Thoracic aorta (tissue), 2 donors: ENCODE results near the gene GMPR2. TPM values are rescaled to one million over a fixed set of nuclear protein-coding genes. Genes with fewer than 3 reads are reported as not detected.

Experiments used
- ATAC-seq: fragments of 150-250 bp; one replicate; pipeline ENCODE4 v1.8.0; 2017; ENCODE audit warnings: low read depth; ENCODE audit not compliant: insufficient number of reproducible peaks, low FRiP score
- DNase-seq: peaks from one replicate; pipeline ENCODE4 v3.0.0-alpha.2; 2020; ENCODE audit warnings: low spot score
- H3K27ac ChIP-seq, 2 donors: fragments of 200-600 bp; sonication (generic); 1 replicate in 1 of 2; 2 replicates in 1 of 2; pipeline ENCODE4 v1.5.1; 2016; ENCODE audit warnings: mild to moderate bottlenecking in 2 of 2, moderate library complexity in 2 of 2
- H3K27me3 ChIP-seq: fragments of 200-600 bp; sonication (generic); replicated peaks from 2 replicates; pipeline ENCODE4 v1.6.0; 2016; ENCODE audit warnings: mild to moderate bottlenecking; ENCODE audit not compliant: insufficient read depth
- H3K36me3 ChIP-seq: fragments of 200-600 bp; sonication (generic); one replicate; pipeline ENCODE4 v1.5.1; 2016
- H3K4me1 ChIP-seq, 2 donors: fragments of 200-600 bp; sonication (generic); 1 replicate in 1 of 2; 2 replicates in 1 of 2; pipeline versions ENCODE4 v1.5.1 to v1.6.0; 2016; ENCODE audit warnings: low read depth in 2 of 2, mild to moderate bottlenecking in 1 of 2; ENCODE audit not compliant: control insufficient read depth in 1 of 2
- H3K4me3 ChIP-seq: fragments of 200-600 bp; sonication (generic); 2 replicates; pipeline ENCODE4 v1.5.1; 2016; ENCODE audit warnings: mild to moderate bottlenecking
- H3K9me3 ChIP-seq: fragments of 200-600 bp; sonication (generic); 2 replicates; pipeline ENCODE4 v1.5.1; 2016
- total RNA-seq, 2 donors: library from RNA; depleted of rRNA; stranded (reverse); fragments of >200 nt; gene quantifications; one replicate each; pipeline versions ENCODE4 v1.1.0 to v1.2.3, GENCODE V29; 2016
- TF ChIP-seq, protein P1 (sequence below): fragments of 200-600 bp; sonication (generic); IDR thresholded peaks from one replicate; pipeline ENCODE4 v1.5.1; 2019; ENCODE audit warnings: antibody characterized with exemption

GMPR2 gene
- total RNA-seq, 2 donors from 2014 or later, result 39.2 to 51.3 TPM

DNA sequence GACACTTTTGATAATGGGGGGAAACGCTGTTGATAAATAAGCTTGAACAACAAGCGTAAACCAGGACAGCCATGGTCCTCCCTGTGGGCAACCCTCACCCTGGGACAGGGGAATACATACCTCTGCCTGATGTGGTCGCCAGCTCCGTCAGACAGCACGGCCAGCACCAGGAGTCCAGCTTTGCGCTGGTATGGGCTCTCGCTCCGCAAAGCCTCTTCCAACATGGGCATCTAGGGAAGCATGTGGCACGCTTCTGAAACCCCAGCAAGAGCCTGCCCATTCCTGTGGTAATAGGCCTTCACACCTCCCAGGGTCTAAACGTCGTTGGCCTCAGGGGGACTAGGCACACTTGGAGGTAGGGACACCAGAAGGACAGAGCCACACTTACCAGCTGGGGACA is 47.0 kb upstream of the GMPR2 start:
- Histone ChIP-seq H3K9me3 (no peaks in the 10 kb centered on the region), H3K27me3 (no peaks in the 10 kb centered on the region), H3K4me1 (peaks cover 5 to 11% of the 10 kb centered on the region in 2 donors), H3K27ac (no peak overlapping the region), H3K4me3 (no peak overlapping the region), H3K36me3 (peaks cover 39% of the 10 kb centered on the region)
- ATAC-seq, result no peak
- TF ChIP-seq, protein P1, sequence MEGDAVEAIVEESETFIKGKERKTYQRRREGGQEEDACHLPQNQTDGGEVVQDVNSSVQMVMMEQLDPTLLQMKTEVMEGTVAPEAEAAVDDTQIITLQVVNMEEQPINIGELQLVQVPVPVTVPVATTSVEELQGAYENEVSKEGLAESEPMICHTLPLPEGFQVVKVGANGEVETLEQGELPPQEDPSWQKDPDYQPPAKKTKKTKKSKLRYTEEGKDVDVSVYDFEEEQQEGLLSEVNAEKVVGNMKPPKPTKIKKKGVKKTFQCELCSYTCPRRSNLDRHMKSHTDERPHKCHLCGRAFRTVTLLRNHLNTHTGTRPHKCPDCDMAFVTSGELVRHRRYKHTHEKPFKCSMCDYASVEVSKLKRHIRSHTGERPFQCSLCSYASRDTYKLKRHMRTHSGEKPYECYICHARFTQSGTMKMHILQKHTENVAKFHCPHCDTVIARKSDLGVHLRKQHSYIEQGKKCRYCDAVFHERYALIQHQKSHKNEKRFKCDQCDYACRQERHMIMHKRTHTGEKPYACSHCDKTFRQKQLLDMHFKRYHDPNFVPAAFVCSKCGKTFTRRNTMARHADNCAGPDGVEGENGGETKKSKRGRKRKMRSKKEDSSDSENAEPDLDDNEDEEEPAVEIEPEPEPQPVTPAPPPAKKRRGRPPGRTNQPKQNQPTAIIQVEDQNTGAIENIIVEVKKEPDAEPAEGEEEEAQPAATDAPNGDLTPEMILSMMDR, result no peak
- no peak for DNase-seq

GRCh38 chr14:24186831-24187538 is 45.7 kb upstream of the GMPR2 start:
- ATAC-seq (no peak), DNase-seq (no peak)
- peaks cover 42% of the 10 kb centered on the region for H3K36me3 ChIP-seq
- no peak overlapping the region for H3K27ac ChIP-seq
- no peaks in the 10 kb centered on the region for H3K27me3 ChIP-seq
- H3K4me1 ChIP-seq, result peaks cover 5 to 11% of the 10 kb centered on the region in 2 donors
- H3K4me3 ChIP-seq, result no peak overlapping the region
- TF ChIP-seq, protein P1, result no peak
- no peaks in the 10 kb centered on the region for H3K9me3 ChIP-seq

- H3K4me1 ChIP-seq, result peaks cover 5 to 11% of the 10 kb centered on the region in 2 donors
- TF ChIP-seq, protein P1, result no peak
- no peak overlapping the region for H3K27ac ChIP-seq
- peak overlapping the region; percentile 82 for H3K4me3 ChIP-seq
- H3K36me3 ChIP-seq, result peaks cover 41% of the 10 kb centered on the region
- no peaks in the 10 kb centered on the region for H3K9me3 ChIP-seq
- no peak for ATAC-seq
- no peak for DNase-seq
- H3K27me3 ChIP-seq, result no peaks in the 10 kb centered on the region
These were observed 45.2 kb upstream of the GMPR2 start for GRCh38 chr14:24187539-24187915.

DNA sequence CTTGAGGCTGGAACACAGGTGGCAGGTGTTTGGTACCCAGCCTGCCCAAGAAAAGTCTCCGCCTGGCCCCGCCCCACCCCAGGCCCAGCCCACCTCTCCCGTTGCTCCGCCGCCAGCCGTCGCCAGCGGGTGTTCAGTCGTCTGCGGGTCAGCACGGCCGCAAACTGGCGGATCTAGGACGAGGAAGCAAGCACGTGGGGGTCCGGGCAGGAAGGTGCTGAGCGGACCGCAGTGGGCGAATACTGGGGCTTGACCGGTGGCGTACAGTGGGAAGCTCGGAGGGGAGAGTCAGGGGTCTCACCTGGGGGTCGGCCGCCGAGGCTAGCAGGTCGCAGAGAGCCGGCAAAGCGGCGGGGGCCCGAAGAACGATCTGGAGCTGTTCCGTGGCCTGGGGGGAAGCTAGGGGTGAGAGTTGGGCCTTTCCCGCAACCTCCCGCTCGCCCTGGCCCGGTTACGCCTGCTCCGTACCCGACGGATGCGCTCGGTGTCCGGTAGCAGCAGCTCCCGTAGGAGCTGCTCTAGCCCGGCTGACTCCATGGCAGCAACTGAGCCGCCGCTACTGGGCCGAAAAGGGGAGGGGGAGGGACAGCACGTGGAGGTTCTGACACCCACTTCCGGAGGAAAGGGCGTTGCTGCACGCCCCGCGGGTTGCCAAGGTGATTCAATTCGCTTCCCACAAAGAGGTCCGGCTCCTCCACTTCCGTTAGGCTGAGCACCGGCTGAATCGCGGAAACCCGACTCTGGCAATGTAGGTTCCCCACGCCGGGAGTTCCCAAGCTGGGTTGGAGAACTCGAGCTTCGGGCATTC is 44.3 kb upstream of the GMPR2 start, which contains the start of gene IPO4:
Gene IPO4 (minus strand): TSS at position 566 of the 808 bp plus-strand sequence. CDS start 29 bp downstream, at position 537.
- H3K9me3 ChIP-seq, result no peaks in the 10 kb centered on the region
- peak; percentile 91 for DNase-seq
- peaks cover 5 to 11% of the 10 kb centered on the region in 2 donors for H3K4me1 ChIP-seq
- H3K4me3 ChIP-seq, result peak within 1 kb of the TSS; percentile 82
- peak within 1 kb of the TSS; percentile 36 to 58 for H3K27ac ChIP-seq
- TF ChIP-seq, protein P1, result no peak
- no peaks in the 10 kb centered on the region for H3K27me3 ChIP-seq
- peak; percentile 89 for ATAC-seq
- H3K36me3 ChIP-seq, result peaks cover 32% of the 10 kb centered on the region

DNA sequence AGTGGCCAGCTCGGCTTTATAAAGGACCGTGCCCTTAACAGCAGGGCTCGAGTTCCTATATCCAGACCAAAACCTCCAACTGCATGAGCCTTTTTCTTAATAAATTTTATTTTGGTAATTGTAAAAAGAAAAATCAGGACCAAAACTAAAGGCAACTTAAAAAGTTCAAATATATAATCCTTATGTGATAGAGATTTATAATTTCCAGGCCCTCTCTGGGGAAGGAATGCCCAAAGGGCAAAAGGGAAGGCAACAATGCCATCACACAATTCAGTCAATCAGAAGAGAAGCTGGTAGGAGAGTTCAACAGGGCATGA is 43.7 kb upstream of the GMPR2 start:
- H3K4me3 ChIP-seq, result peak overlapping the region; percentile 82
- H3K4me1 ChIP-seq, result peaks cover 5 to 13% of the 10 kb centered on the region in 2 donors
- H3K27ac ChIP-seq, result peak overlapping the region; percentile 10 to 58
- H3K36me3 ChIP-seq, result peaks cover 29% of the 10 kb centered on the region
- ATAC-seq, result no peak
- H3K9me3 ChIP-seq, result no peaks in the 10 kb centered on the region
- TF ChIP-seq, protein P1, result no peak
- no peaks in the 10 kb centered on the region for H3K27me3 ChIP-seq
- DNase-seq, result no peak
